Measurements from ENCODE around the gene POLR2M. TPM values are rescaled to one million over a fixed set of nuclear protein-coding genes. Genes with fewer than 3 reads are reported as not detected.
A peak's percentile ranks its signal among the peaks of the same experiment; 100 is the strongest.

The POLR2M gene
- polyA plus RNA-seq, result 10 to 100 TPM; 11.9 to 67.9 TPM

GRCh38 chr15:57706405-57707209, at the start of gene POLR2M:
Gene POLR2M, plus strand, starts transcription at chr15:57706714. Its CDS starts 129 bp downstream, at chr15:57706843.
- H3K36me3 ChIP-seq (ENCODE audit: control insufficient read depth in 2 of 2, insufficient read depth in 2 of 2, low read length in 1 of 2), result peaks cover 0 to 3% of the 10 kb centered on the region in 2 donors
- H3K4me3 ChIP-seq (ENCODE audit: low read depth in 1 of 2, low read length in 2 of 2), result peak within 1 kb of the TSS; percentile 82 to 85
- 3 to 4% methylated on average over 70 of the region's 70 CpGs for WGBS, 2 donors
- H3K4me1 ChIP-seq (ENCODE audit: control insufficient read depth in 2 of 2, insufficient read depth in 2 of 2, low read length in 1 of 2), result peaks cover 0 to 3% of the 10 kb centered on the region in 2 donors
- no peaks in the 10 kb centered on the region for H3K27me3 ChIP-seq (ENCODE audit: control insufficient read depth in 1 of 2, insufficient read depth in 2 of 2, low read length in 2 of 2)
- peak within 1 kb of the TSS; percentile 72 to 96 for H3K27ac ChIP-seq (ENCODE audit: low read depth in 2 of 2, low read length in 1 of 2)
- no peaks in the 10 kb centered on the region for H3K9me3 ChIP-seq (ENCODE audit: control insufficient read depth in 2 of 2, insufficient read depth in 1 of 2, low read depth in 1 of 2, low read length in 1 of 2)

- H3K9me3 ChIP-seq (ENCODE audit: control insufficient read depth in 2 of 2, insufficient read depth in 1 of 2, low read depth in 1 of 2, low read length in 1 of 2), result no peaks in the 10 kb centered on the region
- H3K36me3 ChIP-seq (ENCODE audit: control insufficient read depth in 2 of 2, insufficient read depth in 2 of 2, low read length in 1 of 2), result peaks cover 0 to 2% of the 10 kb centered on the region in 2 donors
- H3K4me3 ChIP-seq (ENCODE audit: low read depth in 1 of 2, low read length in 2 of 2), result no peak overlapping the region
- no peak overlapping the region for H3K27ac ChIP-seq (ENCODE audit: low read depth in 2 of 2, low read length in 1 of 2)
- WGBS, 2 donors, result 60 to 74% methylated on average over 1 of the region's 1 CpG
- no peaks in the 10 kb centered on the region for H3K4me1 ChIP-seq (ENCODE audit: control insufficient read depth in 2 of 2, insufficient read depth in 2 of 2, low read length in 1 of 2)
- H3K27me3 ChIP-seq (ENCODE audit: control insufficient read depth in 1 of 2, insufficient read depth in 2 of 2, low read length in 2 of 2), result no peaks in the 10 kb centered on the region
These were observed 48.9 kb upstream of the POLR2M start for GRCh38 chr15:57657619-57658018.

GRCh38 chr15:57662091-57662744, 44.3 kb upstream of the POLR2M start:
- H3K27ac ChIP-seq (ENCODE audit: low read depth in 2 of 2, low read length in 1 of 2), result no peak overlapping the region
- H3K9me3 ChIP-seq (ENCODE audit: control insufficient read depth in 2 of 2, insufficient read depth in 1 of 2, low read depth in 1 of 2, low read length in 1 of 2), result no peaks in the 10 kb centered on the region
- H3K27me3 ChIP-seq (ENCODE audit: control insufficient read depth in 1 of 2, insufficient read depth in 2 of 2, low read length in 2 of 2), result no peaks in the 10 kb centered on the region
- H3K4me1 ChIP-seq (ENCODE audit: control insufficient read depth in 2 of 2, insufficient read depth in 2 of 2, low read length in 1 of 2), result no peaks in the 10 kb centered on the region
- no peak overlapping the region for H3K4me3 ChIP-seq (ENCODE audit: low read depth in 1 of 2, low read length in 2 of 2)
- no peaks in the 10 kb centered on the region for H3K36me3 ChIP-seq (ENCODE audit: control insufficient read depth in 2 of 2, insufficient read depth in 2 of 2, low read length in 1 of 2)
- WGBS, 2 donors, result 58 to 66% methylated on average over 3 of the region's 3 CpGs

- no peak overlapping the region for H3K4me3 ChIP-seq (ENCODE audit: low read depth in 1 of 2, low read length in 2 of 2)
- H3K36me3 ChIP-seq (ENCODE audit: control insufficient read depth in 2 of 2, insufficient read depth in 2 of 2, low read length in 1 of 2), result no peaks in the 10 kb centered on the region
- H3K27me3 ChIP-seq (ENCODE audit: control insufficient read depth in 1 of 2, insufficient read depth in 2 of 2, low read length in 2 of 2), result no peaks in the 10 kb centered on the region
- H3K9me3 ChIP-seq (ENCODE audit: control insufficient read depth in 2 of 2, insufficient read depth in 1 of 2, low read depth in 1 of 2, low read length in 1 of 2), result no peaks in the 10 kb centered on the region
- H3K4me1 ChIP-seq (ENCODE audit: control insufficient read depth in 2 of 2, insufficient read depth in 2 of 2, low read length in 1 of 2), result no peaks in the 10 kb centered on the region
- WGBS, 2 donors, result 58 to 78% methylated on average over 1 of the region's 1 CpG
- no peak overlapping the region for H3K27ac ChIP-seq (ENCODE audit: low read depth in 2 of 2, low read length in 1 of 2)
These were observed 43.7 kb upstream of the POLR2M start for GRCh38 chr15:57662802-57663201.

- H3K27ac ChIP-seq (ENCODE audit: low read depth in 2 of 2, low read length in 1 of 2), result no peak overlapping the region
- H3K36me3 ChIP-seq (ENCODE audit: control insufficient read depth in 2 of 2, insufficient read depth in 2 of 2, low read length in 1 of 2), result no peaks in the 10 kb centered on the region
- H3K4me3 ChIP-seq (ENCODE audit: low read depth in 1 of 2, low read length in 2 of 2), result no peak overlapping the region
- no peaks in the 10 kb centered on the region for H3K4me1 ChIP-seq (ENCODE audit: control insufficient read depth in 2 of 2, insufficient read depth in 2 of 2, low read length in 1 of 2)
- WGBS, 2 donors, result 94 to 98% methylated on average over 2 of the region's 2 CpGs
- H3K27me3 ChIP-seq (ENCODE audit: control insufficient read depth in 1 of 2, insufficient read depth in 2 of 2, low read length in 2 of 2), result no peaks in the 10 kb centered on the region
- H3K9me3 ChIP-seq (ENCODE audit: control insufficient read depth in 2 of 2, insufficient read depth in 1 of 2, low read depth in 1 of 2, low read length in 1 of 2), result no peaks in the 10 kb centered on the region
These were observed 43.3 kb upstream of the POLR2M start for GRCh38 chr15:57663262-57663661.

- Histone ChIP-seq H3K4me3 (ENCODE audit: low read depth in 1 of 2, low read length in 2 of 2) (no peak overlapping the region), H3K27ac (ENCODE audit: low read depth in 2 of 2, low read length in 1 of 2) (no peak overlapping the region), H3K9me3 (ENCODE audit: control insufficient read depth in 2 of 2, insufficient read depth in 1 of 2, low read depth in 1 of 2, low read length in 1 of 2) (no peaks in the 10 kb centered on the region), H3K27me3 (ENCODE audit: control insufficient read depth in 1 of 2, insufficient read depth in 2 of 2, low read length in 2 of 2) (no peaks in the 10 kb centered on the region), H3K36me3 (ENCODE audit: control insufficient read depth in 2 of 2, insufficient read depth in 2 of 2, low read length in 1 of 2) (no peaks in the 10 kb centered on the region), H3K4me1 (ENCODE audit: control insufficient read depth in 2 of 2, insufficient read depth in 2 of 2, low read length in 1 of 2) (no peaks in the 10 kb centered on the region)
- 69 to 78% methylated on average over 2 of the region's 2 CpGs for WGBS, 2 donors
These were observed 41.3 kb upstream of the POLR2M start for GRCh38 chr15:57665194-57665593.

- Histone ChIP-seq H3K4me1 (ENCODE audit: control insufficient read depth in 2 of 2, insufficient read depth in 2 of 2, low read length in 1 of 2) (no peaks in the 10 kb centered on the region), H3K27me3 (ENCODE audit: control insufficient read depth in 1 of 2, insufficient read depth in 2 of 2, low read length in 2 of 2) (no peaks in the 10 kb centered on the region), H3K4me3 (ENCODE audit: low read depth in 1 of 2, low read length in 2 of 2) (no peak overlapping the region), H3K36me3 (ENCODE audit: control insufficient read depth in 2 of 2, insufficient read depth in 2 of 2, low read length in 1 of 2) (no peaks in the 10 kb centered on the region), H3K27ac (ENCODE audit: low read depth in 2 of 2, low read length in 1 of 2) (no peak overlapping the region), H3K9me3 (ENCODE audit: control insufficient read depth in 2 of 2, insufficient read depth in 1 of 2, low read depth in 1 of 2, low read length in 1 of 2) (no peaks in the 10 kb centered on the region)
- 63 to 68% methylated on average over 4 of the region's 4 CpGs for WGBS, 2 donors
These were observed 40.6 kb upstream of the POLR2M start for GRCh38 chr15:57665939-57666338.

GRCh38 chr15:57667171-57667849, 39.2 kb upstream of the POLR2M start:
- Histone ChIP-seq H3K4me1 (ENCODE audit: control insufficient read depth in 2 of 2, insufficient read depth in 2 of 2, low read length in 1 of 2) (no peaks in the 10 kb centered on the region), H3K27me3 (ENCODE audit: control insufficient read depth in 1 of 2, insufficient read depth in 2 of 2, low read length in 2 of 2) (no peaks in the 10 kb centered on the region), H3K9me3 (ENCODE audit: control insufficient read depth in 2 of 2, insufficient read depth in 1 of 2, low read depth in 1 of 2, low read length in 1 of 2) (no peaks in the 10 kb centered on the region), H3K36me3 (ENCODE audit: control insufficient read depth in 2 of 2, insufficient read depth in 2 of 2, low read length in 1 of 2) (no peaks in the 10 kb centered on the region), H3K4me3 (ENCODE audit: low read depth in 1 of 2, low read length in 2 of 2) (no peak overlapping the region), H3K27ac (ENCODE audit: low read depth in 2 of 2, low read length in 1 of 2) (no peak overlapping the region)
- 33 to 50% methylated on average over 10 of the region's 10 CpGs for WGBS, 2 donors

GRCh38 chr15:57668016-57668415, 38.5 kb upstream of the POLR2M start:
- no peaks in the 10 kb centered on the region for H3K9me3 ChIP-seq (ENCODE audit: control insufficient read depth in 2 of 2, insufficient read depth in 1 of 2, low read depth in 1 of 2, low read length in 1 of 2)
- no peak overlapping the region for H3K4me3 ChIP-seq (ENCODE audit: low read depth in 1 of 2, low read length in 2 of 2)
- WGBS, 2 donors, result 75 to 85% methylated on average over 4 of the region's 4 CpGs
- no peaks in the 10 kb centered on the region for H3K27me3 ChIP-seq (ENCODE audit: control insufficient read depth in 1 of 2, insufficient read depth in 2 of 2, low read length in 2 of 2)
- no peak overlapping the region for H3K27ac ChIP-seq (ENCODE audit: low read depth in 2 of 2, low read length in 1 of 2)
- no peaks in the 10 kb centered on the region for H3K4me1 ChIP-seq (ENCODE audit: control insufficient read depth in 2 of 2, insufficient read depth in 2 of 2, low read length in 1 of 2)
- no peaks in the 10 kb centered on the region for H3K36me3 ChIP-seq (ENCODE audit: control insufficient read depth in 2 of 2, insufficient read depth in 2 of 2, low read length in 1 of 2)

All from esophagus (tissue), 2 donors.